ENCODE results near the gene HRH4. TPM values are rescaled to one million over a fixed set of nuclear protein-coding genes. Genes with fewer than 3 reads are reported as not detected.

Gene HRH4
- total RNA-seq, 1 experiment from 2014 or later, result not detected

GRCh38 chr18:24413148-24413547, 47.3 kb upstream of the HRH4 start:
- H3K79me1 ChIP-seq (ENCODE audit: insufficient read depth, low read depth, low read length, poor library complexity, severe bottlenecking), result no peaks in the 10 kb centered on the region
- peak overlapping the region in 1 of 3 experiments; percentile 42; a peak in 2 of 7 replicates for H3K27ac Mint-ChIP-seq
- no peaks in the 10 kb centered on the region for H3K36me3 Mint-ChIP-seq (ENCODE audit: insufficient read depth in 1 of 3, low read depth in 3 of 3)
- no peak overlapping the region for H2BK20ac ChIP-seq (ENCODE audit: low read depth, low read length, poor library complexity, severe bottlenecking)
- no peak overlapping the region for H3K4me2 ChIP-seq (ENCODE audit: insufficient read depth, insufficient read length, low read length)
- H3K4ac ChIP-seq (ENCODE audit: low read depth, low read length), result no peak overlapping the region
- H3K14ac ChIP-seq (ENCODE audit: insufficient read depth, low read length), result no peak overlapping the region
- H3K23ac ChIP-seq (ENCODE audit: insufficient read length, low read depth, low read length), result no peak overlapping the region
- H3K9me3 ChIP-seq (ENCODE audit: control insufficient read depth, low read depth, low read length), result no peaks in the 10 kb centered on the region
- no peak overlapping the region for H4K5ac ChIP-seq (ENCODE audit: insufficient read length, low read depth, low read length)
- no peak overlapping the region for H3K56ac ChIP-seq (ENCODE audit: insufficient read length, low read depth, low read length)
- no peak overlapping the region for H2BK15ac ChIP-seq (ENCODE audit: low read depth, low read length)
- H3K9me3 Mint-ChIP-seq, result no peaks in the 10 kb centered on the region
- H2AFZ ChIP-seq (ENCODE audit: low read length), result no peak overlapping the region
- H4K8ac ChIP-seq (replicated peaks; ENCODE audit: insufficient read length, low read depth, low read length), result no peak overlapping the region
- no peaks in the 10 kb centered on the region for H3K23me2 ChIP-seq (ENCODE audit: insufficient read length, low read depth, low read length, poor library complexity, severe bottlenecking)
- no peak overlapping the region for H2BK5ac ChIP-seq (ENCODE audit: insufficient read length, low read length)
- peak; percentile 56 for DNase-seq
- no peak overlapping the region for H2BK12ac ChIP-seq (ENCODE audit: insufficient read length, low read depth, low read length)
- TF ChIP-seq CTCF (conservative IDR thresholded peaks at IDR 0.05), result peak; percentile 66
- no peaks in the 10 kb centered on the region for H4K20me1 ChIP-seq (ENCODE audit: control insufficient read depth, insufficient read depth, insufficient read length)
- no CpG with 5 or more reads among the region's 2 CpGs for WGBS (ENCODE audit: extremely low coverage, insufficient read length, low lambda C conversion rate)
- no peaks in the 10 kb centered on the region; the same call in 1 of the 2 replicates for H3K27me3 ChIP-seq (ENCODE audit: insufficient read depth, low read length)
- H3K18ac ChIP-seq (ENCODE audit: insufficient read length, low read depth, low read length), result no peak overlapping the region
- no peaks in the 10 kb centered on the region for H3K79me2 ChIP-seq (ENCODE audit: insufficient read depth, low read length)
- H3K9ac ChIP-seq (ENCODE audit: extremely low read depth, insufficient read length, low read length), result no peak overlapping the region
- H3K27ac ChIP-seq (ENCODE audit: insufficient read length, low read depth, low read length), result no peak overlapping the region
- H3K4me1 Mint-ChIP-seq, result peaks cover 12 to 20% of the 10 kb centered on the region in 2 experiments
- no peak overlapping the region for H4K91ac ChIP-seq (ENCODE audit: insufficient read length, low read depth, low read length)
- H3K27me3 Mint-ChIP-seq (ENCODE audit: low read depth), result peaks cover 3% of the 10 kb centered on the region; the same call in 1 of the 2 replicates
- H3T11ph ChIP-seq (ENCODE audit: low read length), result no peak overlapping the region
- H3K4me1 ChIP-seq (ENCODE audit: insufficient read depth, low read length), result no peaks in the 10 kb centered on the region
- no peak overlapping the region for H2BK120ac ChIP-seq (ENCODE audit: low read depth, low read length, poor library complexity, severe bottlenecking)
- no peak overlapping the region for H2AK5ac ChIP-seq (ENCODE audit: insufficient read length, low read length)
- no peak overlapping the region for H3K4me3 Mint-ChIP-seq

All from H9 (cell line).